OCI-LY1 (cell line): ENCODE results near the gene HDAC9.

ENCODE experiments used
- CTCF ChIP-seq: fragments of 200-600 bp; sonication (generic), shearing (Covaris generic); IDR thresholded peaks from 2 replicates; pipeline ENCODE4 v1.5.1; 2017; ENCODE audit warnings: mild to moderate bottlenecking, antibody characterized with exemption, low read length, moderate library complexity, mixed read lengths
- EZH2 ChIP-seq: fragments of 200-600 bp; sonication (generic), shearing (Covaris generic); IDR thresholded peaks from 2 replicates; pipeline ENCODE4 v1.8.0; 2017; ENCODE audit warnings: borderline replicate concordance, mixed run types, mild to moderate bottlenecking, antibody characterized with exemption, low read length, moderate library complexity, mixed read lengths

GRCh38 chr7:18886832-18887231 is 391.3 kb downstream of the HDAC9 start:
- TF ChIP-seq CTCF (no peak), EZH2 (no peak)
